GM23338 (cell line): Measurements from ENCODE around the gene PUS7.

ENCODE experiments used
- CTCF ChIP-seq, 2 experiments: fragments of 200-600 bp in 1 of 2; sonication (generic) in 1 of 2; conservative IDR thresholded peaks; 2 replicates each; pipeline versions ENCODE4 v1.5.1 to v1.6.1; 2016 to 2017; ENCODE audit warnings: antibody characterized with exemption in 2 of 2, low read depth in 2 of 2, mild to moderate bottlenecking in 2 of 2, moderate library complexity in 1 of 2
- EZH2 ChIP-seq: fragments of 200-600 bp; sonication (generic); IDR thresholded peaks from one replicate; pipeline ENCODE4 v1.8.0; 2017; ENCODE audit warnings: antibody characterized with exemption, mild to moderate bottlenecking, low read depth; ENCODE audit not compliant: unreplicated experiment
- EZH2phosphoT487 ChIP-seq: fragments of 200-600 bp; sonication (generic); IDR thresholded peaks from one replicate; pipeline ENCODE4 v1.8.1; 2018; ENCODE audit warnings: antibody characterized with exemption; ENCODE audit not compliant: unreplicated experiment
- POLR2AphosphoS5 ChIP-seq: IDR thresholded peaks from 2 replicates; pipeline ENCODE4 v1.6.1; 2016; ENCODE audit warnings: antibody characterized with exemption, low read depth
- REST ChIP-seq: IDR thresholded peaks from one replicate; pipeline ENCODE4 v1.6.1; 2018; ENCODE audit warnings: antibody characterized with exemption; ENCODE audit not compliant: unreplicated experiment
- STAT1 ChIP-seq: IDR thresholded peaks from one replicate; pipeline ENCODE4 v1.6.1; 2016; ENCODE audit warnings: antibody characterized with exemption; ENCODE audit not compliant: unreplicated experiment
- ZNF114 ChIP-seq: fragments of 250-450 bp; sonication (Bioruptor Pico); IDR thresholded peaks from 2 replicates; pipeline ENCODE4 v1.5.0; 2020; ENCODE audit warnings: mild to moderate bottlenecking, moderate library complexity

DNA sequence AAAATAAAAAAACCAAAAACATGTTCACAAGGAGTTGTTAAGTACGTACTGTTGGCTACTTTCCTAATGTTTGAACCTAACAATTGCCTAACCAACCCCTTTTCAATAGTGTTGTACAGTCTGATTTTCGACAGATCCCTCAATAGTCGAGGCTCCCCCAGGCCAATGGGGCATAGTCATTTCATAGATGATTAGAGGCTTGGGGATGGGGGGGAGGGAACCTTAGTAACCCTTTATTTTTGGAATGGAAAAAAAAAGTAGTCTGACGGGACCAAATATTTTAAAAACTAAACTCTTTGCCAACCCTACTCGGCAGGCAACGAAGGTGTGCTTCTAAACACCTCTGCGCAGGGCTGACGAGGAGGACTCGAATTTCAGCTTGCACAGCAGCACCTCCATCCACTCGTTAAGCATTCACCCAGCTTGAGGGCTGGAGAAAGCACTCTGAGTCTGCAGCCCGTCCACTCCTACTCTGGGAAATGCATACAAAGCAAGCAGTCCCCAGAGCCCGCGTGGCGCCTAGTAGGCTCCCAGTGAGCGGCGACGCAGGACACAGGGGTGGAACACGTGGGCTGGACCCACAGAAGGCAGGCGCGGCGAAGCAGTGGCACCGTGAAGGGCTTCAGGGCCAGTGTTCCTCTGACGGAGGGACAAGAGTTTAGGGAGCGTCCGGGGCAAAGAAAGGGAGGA, 899 bp downstream of the PUS7 start:
- TF ChIP-seq STAT1 (no peak), POLR2AphosphoS5 (no peak), EZH2 (no peak), CTCF (conservative IDR thresholded peaks at IDR 0.05; ENCODE audit: low read depth in 2 of 2) (no peak), EZH2phosphoT487 (no peak), ZNF114 (CRISPR knock-in tag) (no peak), REST (peak; percentile 4)
